A673 (cell line): Measurements from ENCODE around the gene YIPF1. TPM values are rescaled to one million over a fixed set of nuclear protein-coding genes. Genes with fewer than 3 reads are reported as not detected.

ENCODE experiments used
- BruUV-seq: library from RNA; stranded (reverse); fragments of 400-500 nt; replicated peaks from 2 replicates; lab custom pipeline; 2021; lab: Mats Ljungman, UMichigan
- CTCF ChIA-PET: fragments of 300-600 bp; sonication (Branson Sonifier 250); formaldehyde crosslinking; loops from one replicate; lab custom pipeline; 2022; ENCODE audit warnings: antibody characterized with exemption; lab: Charles Lee
- POLR2A ChIA-PET: fragments of 300-600 bp; sonication (Branson Sonifier 250); formaldehyde crosslinking; loops from one replicate; lab custom pipeline; 2022; ENCODE audit warnings: antibody characterized with exemption; ENCODE audit not compliant: low non-redundant PET; lab: Charles Lee
- DNase-seq: peaks from one replicate; pipeline ENCODE4 v3.0.0-alpha.2; 2015; ENCODE audit warnings: low spot score
- H3K27ac ChIP-seq: fragments of 200-600 bp; sonication (generic); 2 replicates; pipeline ENCODE4 v1.5.1; 2016; ENCODE audit warnings: mixed run types, low read depth, mild to moderate bottlenecking, mixed read lengths, antibody characterized with exemption, low read length; ENCODE audit not compliant: poor library complexity, severe bottlenecking
- H3K27me3 ChIP-seq: fragments of 200-600 bp; sonication (generic); replicated peaks from 2 replicates; pipeline ENCODE4 v1.6.1; 2017; ENCODE audit warnings: mixed run types, low read depth, mild to moderate bottlenecking, mixed read lengths, antibody characterized with exemption, low read length; ENCODE audit not compliant: insufficient read depth, poor library complexity
- H3K36me3 ChIP-seq: fragments of 200-600 bp; sonication (generic); 2 replicates; pipeline ENCODE4 v1.6.1; 2016; ENCODE audit warnings: mixed run types, mild to moderate bottlenecking, mixed read lengths, antibody characterized with exemption, low read length; ENCODE audit not compliant: insufficient read depth, poor library complexity, severe bottlenecking
- H3K4me1 ChIP-seq: fragments of 200-600 bp; sonication (generic); 2 replicates; pipeline ENCODE4 v1.6.1; 2017; ENCODE audit warnings: mixed run types, mild to moderate bottlenecking, mixed read lengths, antibody characterized with exemption, low read length; ENCODE audit not compliant: insufficient read depth, poor library complexity, severe bottlenecking
- H3K4me3 ChIP-seq: fragments of 200-600 bp; sonication (generic); 2 replicates; pipeline ENCODE4 v1.5.1; 2016; ENCODE audit warnings: low read depth, mixed run types, mild to moderate bottlenecking, mixed read lengths, low read length; ENCODE audit not compliant: poor library complexity, severe bottlenecking
- H3K9me3 ChIP-seq: fragments of 200-600 bp; sonication (generic); 2 replicates; pipeline ENCODE4 v1.6.1; 2016; ENCODE audit warnings: mixed run types, low read depth, mild to moderate bottlenecking, mixed read lengths, antibody characterized with exemption, low read length; ENCODE audit not compliant: poor library complexity, severe bottlenecking
- CTCF ChIP-seq: fragments of 300-800, 200-600 bp; sonication (generic); conservative IDR thresholded peaks from 2 replicates; pipeline ENCODE4 v1.5.1; 2017; ENCODE audit warnings: low read depth, mild to moderate bottlenecking, antibody characterized with exemption, low read length, moderate library complexity, mixed read lengths
- EZH2 ChIP-seq: fragments of 200-600 bp; sonication (generic); IDR thresholded peaks from 2 replicates; pipeline ENCODE4 v1.6.1; 2017; ENCODE audit warnings: borderline replicate concordance, low read depth, mild to moderate bottlenecking, mixed read lengths, antibody characterized with exemption, low read length; ENCODE audit not compliant: poor library complexity, severe bottlenecking
- intact Hi-C: fragments of 100-400 bp; cut with micrococcal nuclease; formaldehyde crosslinking; loops from one replicate; pipeline ENCODE4 v1.10.0; 2022; ENCODE audit not compliant: unreplicated experiment
- total RNA-seq: library from RNA; stranded (reverse); gene quantifications from 2 replicates; pipeline ENCODE4 v1.2.3, GENCODE V29; 2021

YIPF1 gene
- total RNA-seq, 1 experiment from 2014 or later, result 8.5 TPM

- no peak for DNase-seq
- ChIA-PET POLR2A (no interaction called here), CTCF (no interaction called here)
- no peak for TF ChIP-seq EZH2
- TF ChIP-seq CTCF, result no peak
- Histone ChIP-seq H3K27ac (no peak overlapping the region), H3K36me3 (no peaks in the 10 kb centered on the region), H3K9me3 (no peaks in the 10 kb centered on the region), H3K4me3 (no peak overlapping the region), H3K4me1 (no peaks in the 10 kb centered on the region), H3K27me3 (no peaks in the 10 kb centered on the region)
- no TSS peak for BruUV-seq
- intact Hi-C loops, result no loop called here
These were observed 39.4 kb downstream of the YIPF1 start for GRCh38 chr1:53850082-53850673.

GRCh38 chr1:53847980-53848379, 41.6 kb downstream of the YIPF1 start:
- Histone ChIP-seq H3K4me3 (no peak overlapping the region), H3K27me3 (no peaks in the 10 kb centered on the region), H3K36me3 (no peaks in the 10 kb centered on the region), H3K9me3 (no peaks in the 10 kb centered on the region), H3K4me1 (no peaks in the 10 kb centered on the region), H3K27ac (no peak overlapping the region)
- no peak for TF ChIP-seq CTCF
- no peak for TF ChIP-seq EZH2
- no peak for DNase-seq
- CTCF ChIA-PET, result no interaction called here
- POLR2A ChIA-PET, result no interaction called here
- BruUV-seq, result no TSS peak
- intact Hi-C loops, result no loop called here

- H3K27me3 ChIP-seq, result no peaks in the 10 kb centered on the region
- intact Hi-C loops, result no loop called here
- H3K4me3 ChIP-seq, result no peak overlapping the region
- no peaks in the 10 kb centered on the region for H3K36me3 ChIP-seq
- H3K4me1 ChIP-seq, result no peaks in the 10 kb centered on the region
- BruUV-seq, result no TSS peak
- H3K27ac ChIP-seq, result no peak overlapping the region
- no peak for DNase-seq
- H3K9me3 ChIP-seq, result no peaks in the 10 kb centered on the region
- POLR2A ChIA-PET, result no interaction called here
- CTCF ChIA-PET, result no interaction called here
- TF ChIP-seq EZH2 (no peak), CTCF (no peak)
These were observed 47.2 kb downstream of the YIPF1 start for GRCh38 chr1:53842347-53842746.
